Right forelimb (tissue), 1 donor: ENCODE results near the gene ERMARD.

Experiments used
- DNase-seq: peaks from one replicate; pipeline ENCODE4 v3.0.0-alpha.2; 2018

The ERMARD gene

GRCh38 chr6:169751242-169752073 lies at the start of gene ERMARD, which contains the start of gene DYNLT2:
Gene ERMARD, plus strand, starts transcription at chr6:169751622. Its CDS starts 36 bp downstream, at chr6:169751658.
Gene DYNLT2, minus strand, starts transcription at chr6:169751572. Its CDS starts 114 bp downstream, at chr6:169751458.
- DNase-seq, result peak; percentile 97

DNA sequence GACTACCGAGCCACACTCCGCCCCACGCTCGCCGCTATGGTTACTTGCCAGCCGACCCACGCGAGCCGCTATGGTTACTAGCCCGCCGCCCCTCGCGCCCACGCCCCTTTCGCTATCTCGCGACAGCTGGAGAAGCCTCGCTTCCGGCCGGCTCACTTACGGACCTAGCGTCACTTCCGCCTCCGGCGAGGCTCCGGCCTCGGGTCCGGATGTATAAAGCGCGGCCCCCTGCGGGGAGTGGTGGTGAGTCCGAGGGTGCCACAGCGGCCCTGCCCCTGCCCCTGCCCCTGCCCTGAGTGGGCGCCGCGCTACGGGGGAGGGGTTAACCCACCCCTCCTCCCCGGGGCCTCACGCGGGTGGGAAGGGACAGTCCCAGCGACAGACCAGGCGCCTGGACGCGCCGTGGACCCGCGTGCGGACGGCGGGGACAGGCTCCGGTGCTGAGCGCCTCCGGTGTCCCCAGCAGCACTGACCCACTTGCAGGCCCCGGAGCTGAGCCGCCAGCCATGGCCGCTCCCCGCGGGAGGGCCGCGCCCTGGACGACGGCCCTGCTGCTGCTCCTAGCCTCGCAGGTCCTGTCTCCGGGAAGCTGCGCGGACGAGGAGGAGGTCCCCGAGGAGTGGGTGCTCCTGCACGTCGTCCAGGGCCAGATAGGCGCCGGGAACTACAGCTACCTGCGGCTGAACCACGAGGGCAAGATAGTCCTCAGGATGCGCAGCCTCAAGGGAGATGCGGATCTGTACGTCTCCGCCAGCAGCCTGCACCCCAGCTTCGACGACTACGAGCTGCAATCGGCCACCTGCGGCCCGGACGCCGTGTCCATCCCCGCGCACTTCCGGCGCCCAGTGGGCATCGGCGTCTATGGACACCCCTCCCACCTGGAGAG lies 49.2 kb upstream of the ERMARD start, which contains the start of the genes C6orf120 and WDR27:
TSS of gene C6orf120 (plus strand) at position 173 of the 886 bp plus-strand sequence. CDS start at position 507, 334 bp downstream.
TSS of gene WDR27 (minus strand) at position 76 of the 886 bp plus-strand sequence. CDS start 13,024 bp downstream, outside the sequence.
- peak; percentile 97 for DNase-seq

DNA sequence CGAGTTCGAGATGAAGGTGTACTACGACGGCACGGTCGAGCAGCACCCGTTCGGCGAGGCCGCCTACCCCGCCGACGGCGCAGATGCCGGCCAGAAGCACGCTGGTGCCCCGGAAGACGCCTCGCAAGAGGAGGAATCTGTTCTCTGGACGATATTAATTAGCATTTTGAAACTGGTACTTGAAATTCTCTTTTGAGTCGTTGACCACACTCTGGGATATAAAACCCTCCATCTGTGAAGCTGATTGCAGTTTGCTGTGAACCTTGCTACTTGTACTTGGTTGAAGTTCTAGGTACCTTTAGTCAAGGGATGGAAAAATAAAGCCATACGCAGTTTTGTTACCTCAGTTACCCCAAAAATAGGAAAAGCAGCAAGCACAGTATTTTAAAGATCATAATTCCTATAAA lies 48.6 kb upstream of the ERMARD start:
- no peak for DNase-seq

DNA sequence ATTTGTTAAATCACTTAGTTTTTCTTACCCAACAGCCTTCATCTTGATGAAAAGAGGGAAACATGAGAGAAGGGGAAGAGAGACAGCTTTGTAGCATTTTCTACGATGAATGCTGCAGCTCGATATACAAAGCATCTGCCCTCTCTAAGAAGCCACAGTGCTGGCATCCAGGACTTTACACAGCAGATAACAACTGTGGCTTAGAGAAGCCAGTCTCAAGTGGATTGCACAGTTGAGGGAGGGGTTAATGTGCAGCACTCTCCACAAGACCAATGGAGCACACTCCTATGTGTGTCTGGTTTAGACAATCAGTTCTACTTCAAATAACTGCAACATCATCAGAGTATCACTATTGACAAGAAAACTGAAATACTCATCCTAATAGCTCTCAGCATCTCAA lies 43.6 kb upstream of the ERMARD start:
- no peak for DNase-seq

- DNase-seq, result no peak
These were observed 42.1 kb upstream of the ERMARD start for GRCh38 chr6:169709293-169709692.

- DNase-seq, result no peak
These were observed 41.4 kb upstream of the ERMARD start for GRCh38 chr6:169710009-169710408.

- DNase-seq, result no peak
These were observed 37.2 kb upstream of the ERMARD start for GRCh38 chr6:169714178-169714577.

GRCh38 chr6:169714595-169714994 lies 36.8 kb upstream of the ERMARD start:
- no peak for DNase-seq

DNA sequence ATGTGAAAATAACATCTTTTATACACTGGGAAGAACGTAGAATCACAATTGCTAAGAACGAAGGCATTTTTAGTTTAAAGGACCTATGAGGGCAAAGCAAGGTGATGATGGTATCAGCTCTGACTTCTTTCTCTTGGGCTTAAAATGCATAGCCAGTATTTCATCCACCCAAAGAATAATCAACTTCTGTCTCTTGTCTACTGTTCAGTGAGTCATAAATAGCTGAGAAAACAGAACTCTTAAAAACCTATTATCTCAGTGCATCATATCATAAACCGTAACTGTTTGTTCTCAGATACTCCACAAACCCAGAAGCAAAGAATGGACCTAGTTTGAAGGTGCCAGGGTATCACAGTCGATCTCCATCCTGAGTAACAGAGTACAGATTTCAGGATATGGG lies 32.3 kb upstream of the ERMARD start:
- no peak for DNase-seq

GRCh38 chr6:169720207-169720855 lies 31.1 kb upstream of the ERMARD start:
- DNase-seq, result no peak

DNA sequence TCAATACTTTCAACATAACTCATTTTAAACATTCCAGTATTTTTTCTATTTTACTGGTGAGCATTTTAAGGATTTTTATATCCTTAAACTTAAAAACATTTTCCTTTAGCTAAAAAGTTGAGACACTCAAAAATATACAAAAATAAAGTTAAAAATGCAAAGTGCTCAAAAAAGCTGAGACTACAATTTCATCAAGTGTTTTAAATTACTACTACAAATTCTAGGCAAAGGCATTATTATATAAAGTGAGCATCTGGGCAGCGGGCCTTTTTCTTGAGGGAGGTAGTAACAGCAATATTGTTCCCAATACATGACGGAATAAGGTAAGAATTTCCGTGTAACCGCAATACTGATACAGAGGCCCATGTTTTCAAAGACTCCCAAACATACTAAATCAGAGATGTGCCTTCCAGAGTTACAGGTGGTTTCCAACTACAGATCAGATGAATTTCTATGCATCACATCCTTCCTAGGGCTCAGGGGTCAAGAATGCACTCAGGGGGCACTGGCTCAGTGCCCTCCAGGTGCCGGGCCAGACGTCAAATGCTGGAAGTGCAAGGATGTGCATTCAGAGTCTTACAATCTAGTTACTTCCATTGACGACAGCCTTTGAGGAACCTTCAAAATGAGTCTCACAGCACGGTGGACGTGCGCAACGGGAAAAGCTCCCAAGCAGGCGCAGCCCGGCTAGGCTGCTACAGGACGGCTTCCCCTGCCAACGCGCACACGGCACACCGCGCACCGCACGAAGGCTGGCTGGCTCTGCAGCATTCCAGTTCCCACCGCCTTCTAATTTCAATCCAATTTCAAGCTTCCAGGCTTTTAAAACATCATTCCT lies 28.8 kb upstream of the ERMARD start:
- DNase-seq, result peak; percentile 49

DNA sequence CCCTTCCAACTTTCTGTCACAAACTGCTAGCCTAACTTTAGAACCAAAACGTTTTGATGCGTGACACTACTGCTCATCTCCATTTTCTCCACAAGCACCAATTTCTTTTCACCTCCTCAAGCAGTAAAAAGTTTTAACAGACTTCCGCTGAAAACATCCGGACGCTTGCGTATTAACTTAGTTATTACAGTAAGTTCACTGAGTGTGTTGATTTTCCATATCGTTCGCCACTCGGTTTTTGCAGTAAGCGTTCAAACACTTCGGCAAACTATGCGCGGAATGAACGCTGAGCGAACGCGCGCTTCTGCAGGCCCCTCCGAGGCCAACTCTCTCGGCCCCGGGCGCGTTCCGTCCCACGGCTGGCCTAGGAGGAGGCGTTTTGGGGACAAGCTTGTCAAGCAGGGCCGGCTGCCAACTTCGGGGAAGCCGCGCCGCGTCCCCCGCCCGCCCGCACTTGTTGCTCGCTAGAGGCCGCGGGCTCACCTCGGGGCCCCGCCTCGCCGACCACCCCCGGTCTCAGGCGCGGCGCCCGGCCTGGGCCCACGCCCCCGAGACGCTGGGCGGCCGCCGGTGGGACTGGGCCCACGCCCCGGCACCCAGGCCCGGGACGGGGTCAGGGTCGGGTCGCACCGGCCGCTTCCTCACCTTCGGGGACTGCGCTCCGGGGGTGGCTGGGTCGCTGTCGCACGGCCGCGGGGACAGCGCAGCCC lies 28.1 kb upstream of the ERMARD start:
- DNase-seq, result peak; percentile 86

- DNase-seq, result no peak
These were observed 27.4 kb upstream of the ERMARD start for GRCh38 chr6:169723991-169724493.

DNA sequence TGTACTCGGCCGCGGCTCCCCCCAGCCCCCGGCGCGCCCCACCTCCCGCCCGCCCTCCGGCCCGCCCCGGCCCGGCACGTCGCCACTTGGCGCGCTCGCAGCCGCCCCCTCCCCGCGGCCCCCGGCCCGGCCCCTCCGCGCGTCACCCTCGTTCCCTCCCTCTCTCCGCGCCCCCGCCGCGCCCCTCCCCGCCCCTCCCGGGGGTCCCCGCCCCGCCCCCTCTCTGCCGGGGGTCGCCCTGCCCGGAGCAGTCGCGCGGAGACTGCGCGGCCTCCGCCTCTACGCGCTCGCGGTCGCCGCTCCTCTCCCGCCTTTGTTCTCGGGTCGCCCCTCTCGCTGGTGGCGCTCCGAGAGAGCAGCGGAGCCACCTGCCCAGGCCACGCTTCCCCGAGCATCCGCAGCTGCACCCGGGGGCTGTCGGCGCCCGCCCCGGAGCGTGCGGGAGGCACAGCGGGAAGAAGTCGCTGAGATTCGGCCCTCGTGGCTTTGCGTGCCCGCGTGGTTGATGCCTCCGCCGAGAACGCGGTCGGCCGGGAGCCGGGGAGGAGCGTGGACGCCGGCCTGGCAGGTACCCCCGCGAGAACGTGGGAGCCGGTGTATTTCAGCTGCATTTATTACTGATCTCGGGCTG lies 26.8 kb upstream of the ERMARD start, which contains the start of gene PHF10:
TSS of gene PHF10 (minus strand) at position 7 of the 631 bp plus-strand sequence. CDS start 569 bp downstream, outside the sequence.
- peak; percentile 92 for DNase-seq

- DNase-seq, result peak; percentile 53
These were observed 26.0 kb upstream of the ERMARD start for GRCh38 chr6:169725125-169726048.

GRCh38 chr6:169726049-169726400 lies 25.4 kb upstream of the ERMARD start:
- DNase-seq, result no peak

DNA sequence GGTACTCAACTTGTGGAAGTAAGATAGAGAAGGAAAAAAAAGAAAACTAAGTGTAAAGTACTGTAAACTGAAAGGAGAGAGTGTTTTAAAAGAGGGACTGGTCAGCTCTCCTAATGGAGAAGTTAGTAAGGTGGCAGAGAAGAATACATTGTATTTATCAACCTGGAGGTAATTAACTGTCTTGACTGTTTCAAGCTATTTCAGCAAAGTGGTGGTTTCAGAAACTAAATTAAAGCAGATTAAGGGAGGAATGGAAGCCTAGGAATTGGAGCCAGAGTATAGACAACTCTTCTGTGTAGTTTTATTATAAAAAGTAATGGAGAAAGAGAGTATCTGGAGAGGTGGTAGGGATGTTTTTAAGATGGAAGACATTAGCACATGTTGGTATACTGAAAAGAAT lies 24.5 kb upstream of the ERMARD start:
- DNase-seq, result no peak

DNA sequence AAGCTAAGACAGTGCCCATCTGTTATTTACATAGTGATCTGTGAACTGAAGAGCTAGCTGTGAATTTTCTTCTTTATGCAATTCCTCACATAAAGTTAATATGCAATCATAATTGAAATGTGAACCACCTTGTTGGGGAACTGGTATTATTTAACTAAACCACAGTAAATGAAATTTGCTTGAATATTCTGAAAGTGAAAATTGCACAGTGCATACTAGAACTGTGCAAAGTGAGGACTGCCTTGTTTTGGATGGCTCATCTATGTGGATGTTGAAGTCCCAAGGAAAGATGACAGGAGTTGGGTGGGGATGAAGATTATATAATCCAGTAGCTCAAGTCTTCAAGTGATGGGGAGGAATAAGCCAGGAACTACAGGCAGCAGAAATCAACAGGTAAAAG lies 21.5 kb upstream of the ERMARD start:
- no peak for DNase-seq
